ENCODE results near the gene ASCL3.

GRCh38 chr11:8937159-8937558 is 5.7 kb downstream of the ASCL3 start:
- TF ChIP-seq POLR2A (IDR thresholded peaks at IDR 0.05) (no peak), CTCF (IDR thresholded peaks at IDR 0.05) (no peak), POLR2AphosphoS5 (IDR thresholded peaks at IDR 0.05) (no peak), EP300 (IDR thresholded peaks at IDR 0.05; ENCODE audit: low read depth) (no peak)
